ENCODE measurements around the gene TEX52.

DNA sequence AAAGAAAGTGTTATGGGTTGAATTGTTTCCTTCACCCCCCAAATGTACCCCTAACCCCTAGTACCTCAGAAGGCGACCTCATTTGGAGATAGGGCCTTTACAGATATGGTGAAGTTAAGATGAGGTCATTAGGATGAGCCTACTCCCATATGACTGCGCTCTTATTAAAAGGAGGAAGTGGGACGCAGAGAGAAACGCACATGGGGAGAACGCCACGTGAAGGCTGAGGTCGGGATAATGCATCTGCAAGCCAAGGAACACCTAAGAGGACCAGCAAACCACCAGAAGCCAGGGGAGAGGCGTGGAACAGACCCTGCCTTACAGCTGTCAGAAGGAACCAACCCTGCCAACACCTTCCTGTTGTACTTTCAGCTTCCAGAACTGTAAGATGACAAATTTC lies 20.3 kb downstream of the TEX52 start:
- TF ChIP-seq, protein P1, sequence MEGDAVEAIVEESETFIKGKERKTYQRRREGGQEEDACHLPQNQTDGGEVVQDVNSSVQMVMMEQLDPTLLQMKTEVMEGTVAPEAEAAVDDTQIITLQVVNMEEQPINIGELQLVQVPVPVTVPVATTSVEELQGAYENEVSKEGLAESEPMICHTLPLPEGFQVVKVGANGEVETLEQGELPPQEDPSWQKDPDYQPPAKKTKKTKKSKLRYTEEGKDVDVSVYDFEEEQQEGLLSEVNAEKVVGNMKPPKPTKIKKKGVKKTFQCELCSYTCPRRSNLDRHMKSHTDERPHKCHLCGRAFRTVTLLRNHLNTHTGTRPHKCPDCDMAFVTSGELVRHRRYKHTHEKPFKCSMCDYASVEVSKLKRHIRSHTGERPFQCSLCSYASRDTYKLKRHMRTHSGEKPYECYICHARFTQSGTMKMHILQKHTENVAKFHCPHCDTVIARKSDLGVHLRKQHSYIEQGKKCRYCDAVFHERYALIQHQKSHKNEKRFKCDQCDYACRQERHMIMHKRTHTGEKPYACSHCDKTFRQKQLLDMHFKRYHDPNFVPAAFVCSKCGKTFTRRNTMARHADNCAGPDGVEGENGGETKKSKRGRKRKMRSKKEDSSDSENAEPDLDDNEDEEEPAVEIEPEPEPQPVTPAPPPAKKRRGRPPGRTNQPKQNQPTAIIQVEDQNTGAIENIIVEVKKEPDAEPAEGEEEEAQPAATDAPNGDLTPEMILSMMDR (IDR thresholded peaks at IDR 0.05; ENCODE audit: insufficient read depth, low read length, poor library complexity, severe bottlenecking): no peak
- no peak for TF ChIP-seq EZH2phosphoT487 (conservative IDR thresholded peaks at IDR 0.05; ENCODE audit: low read length)
